WI38 (cell line): ENCODE measurements around the gene WDR91.

ENCODE experiments used
- H3K4me3 ChIP-seq: 2 replicates; pipeline ENCODE4 v1.5.1; 2011; ENCODE audit warnings: low read depth, mild to moderate bottlenecking, control low read depth, low read length
- CTCF ChIP-seq: IDR thresholded peaks from 2 replicates; pipeline ENCODE4 v1.5.1; 2012; ENCODE audit warnings: low read depth, mild to moderate bottlenecking, control low read depth, low read length

The WDR91 gene

GRCh38 chr7:135158141-135158655, 53.1 kb downstream of the WDR91 start:
- TF ChIP-seq CTCF: no peak

GRCh38 chr7:135156290-135156689, 55.0 kb downstream of the WDR91 start:
- no peak for TF ChIP-seq CTCF
- H3K4me3 ChIP-seq: no peak overlapping the region

More at GRCh38 chr7:135158141-135158655, 53.1 kb downstream of the WDR91 start:
- H3K4me3 ChIP-seq: no peak overlapping the region

- no peak overlapping the region for H3K4me3 ChIP-seq
- TF ChIP-seq CTCF: no peak
Observed at GRCh38 chr7:135154734-135155133, 56.6 kb downstream of the WDR91 start.

DNA sequence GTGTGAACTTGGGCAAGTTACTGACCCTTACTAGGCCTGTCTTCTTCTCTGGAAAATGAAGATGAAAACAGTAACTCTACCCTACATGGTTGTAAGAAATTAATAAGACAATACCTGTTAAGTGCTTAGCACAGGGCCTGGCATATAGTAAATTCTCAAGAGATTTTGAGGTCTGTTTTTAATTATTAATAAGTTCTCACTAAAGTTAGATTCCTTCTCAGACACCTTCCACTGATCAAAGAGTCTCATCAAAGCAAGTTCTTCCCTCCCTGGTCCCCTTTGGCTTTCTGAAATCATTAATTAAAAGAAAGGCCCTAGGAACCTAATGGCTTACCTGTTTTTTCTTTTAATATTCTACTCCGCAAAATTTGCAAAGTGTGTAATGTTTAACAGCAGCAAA, 58.9 kb downstream of the WDR91 start:
- TF ChIP-seq CTCF: no peak

DNA sequence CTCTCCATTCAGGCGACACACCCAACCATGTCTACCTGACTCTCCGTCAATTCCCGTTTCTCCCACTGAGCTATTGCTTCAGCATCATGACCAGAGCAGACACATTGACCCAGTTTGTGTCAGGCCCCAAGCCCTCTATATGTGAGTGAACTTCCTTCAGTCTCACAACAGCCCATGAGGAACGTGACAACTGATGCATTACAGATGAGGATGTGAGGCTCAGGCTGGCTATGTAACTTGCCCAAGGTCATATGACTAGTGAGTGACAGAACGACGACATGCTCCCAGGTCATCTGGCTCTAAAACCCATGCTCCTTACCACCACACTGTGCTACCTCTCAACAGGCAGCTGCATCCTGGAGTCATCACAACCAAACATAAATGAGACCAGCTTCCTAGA, 59.8 kb downstream of the WDR91 start:
- no peak overlapping the region for H3K4me3 ChIP-seq
- TF ChIP-seq CTCF: no peak

More for the DNA sequence above, 58.9 kb downstream of the WDR91 start:
- H3K4me3 ChIP-seq: no peak overlapping the region

DNA sequence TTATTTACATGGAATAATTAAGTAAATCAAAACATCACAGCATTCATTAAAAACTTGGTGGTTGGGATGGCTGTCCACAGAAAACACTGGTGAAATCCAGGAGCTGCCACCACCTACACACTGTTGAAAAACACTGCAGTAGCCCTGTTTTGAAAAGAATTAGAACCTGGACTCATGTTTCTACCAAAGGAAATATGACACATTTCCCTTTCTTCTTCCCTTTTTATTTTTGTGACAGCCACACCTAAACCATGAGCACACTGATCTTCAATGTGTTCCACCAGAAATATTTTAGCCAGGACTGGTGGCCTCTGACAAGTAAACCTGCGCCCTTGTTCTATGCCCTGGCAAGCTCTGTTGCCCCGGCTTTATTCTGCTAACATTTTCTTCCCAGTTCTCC, 60.2 kb downstream of the WDR91 start:
- H3K4me3 ChIP-seq: no peak overlapping the region
- no peak for TF ChIP-seq CTCF

- TF ChIP-seq CTCF: no peak
- no peak overlapping the region for H3K4me3 ChIP-seq
Observed at GRCh38 chr7:135150072-135150782, 61.1 kb downstream of the WDR91 start.
